IPS-15b (cell line): ENCODE measurements around the gene CALML4.

Source experiments
- H3K27me3 ChIP-seq: one replicate; pipeline ENCODE4 v1.6.1; 2013; ENCODE audit warnings: low read length; ENCODE audit not compliant: control insufficient read depth, insufficient read depth
- H3K36me3 ChIP-seq: one replicate; pipeline ENCODE4 v1.6.1; 2013; ENCODE audit warnings: low read length; ENCODE audit not compliant: control insufficient read depth, insufficient read depth
- H3K4me1 ChIP-seq: one replicate; pipeline ENCODE4 v1.6.1; 2013; ENCODE audit warnings: mild to moderate bottlenecking, low read length; ENCODE audit not compliant: control insufficient read depth, insufficient read depth
- H3K4me3 ChIP-seq: one replicate; pipeline ENCODE4 v1.5.1; 2013; ENCODE audit warnings: low read depth, low read length
- H3K9ac ChIP-seq: one replicate; pipeline ENCODE4 v1.6.1; 2013; ENCODE audit warnings: low read depth, mild to moderate bottlenecking, low read length
- H3K9me3 ChIP-seq: one replicate; pipeline ENCODE4 v1.6.1; 2013; ENCODE audit warnings: mild to moderate bottlenecking, low read length; ENCODE audit not compliant: control insufficient read depth, insufficient read depth

Gene CALML4

DNA sequence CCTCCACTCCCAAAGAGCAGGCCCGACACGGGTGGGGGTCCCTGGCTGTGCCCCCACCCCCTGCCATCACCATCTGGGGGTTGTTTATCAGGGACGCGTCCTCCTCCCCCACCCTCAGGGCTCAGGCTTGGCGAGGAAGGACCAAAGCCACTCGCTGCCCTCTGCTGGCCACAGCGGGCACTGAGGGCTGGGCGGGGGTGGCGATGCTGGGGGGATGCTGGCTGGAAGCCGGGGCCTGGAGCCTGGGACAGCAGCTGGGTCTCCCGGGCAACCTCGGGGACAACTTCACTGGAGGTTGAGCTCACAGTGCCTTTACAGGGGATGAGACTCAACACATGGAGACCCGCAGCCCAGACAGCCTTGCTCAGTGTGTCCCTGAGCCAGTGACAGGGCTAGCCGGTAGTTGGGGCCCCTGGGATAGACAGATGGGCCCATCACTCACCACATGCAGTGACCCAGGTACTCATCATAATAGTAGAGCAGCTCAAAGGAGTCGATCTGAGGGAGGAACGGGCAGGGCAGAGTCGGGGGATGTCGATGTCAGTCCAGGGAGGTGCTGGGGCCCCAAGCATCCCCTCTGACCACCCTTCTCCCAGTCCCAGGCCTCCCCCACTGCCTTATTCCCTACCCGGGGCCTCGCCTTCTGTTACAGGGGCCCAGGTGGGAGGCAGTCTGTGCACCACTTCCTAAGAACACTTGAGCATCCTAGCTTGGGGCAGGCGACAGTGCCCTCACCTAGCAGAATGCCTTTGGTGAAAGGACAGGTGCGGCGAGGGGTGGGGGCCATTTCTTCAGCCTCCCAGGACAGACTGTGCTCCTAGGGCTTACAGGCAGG, 5.9 kb upstream of the CALML4 start:
- Histone ChIP-seq H3K4me1 (peaks cover 8% of the 10 kb centered on the region), H3K36me3 (peaks cover 11% of the 10 kb centered on the region), H3K27me3 (no peaks in the 10 kb centered on the region), H3K4me3 (no peak overlapping the region), H3K9me3 (no peaks in the 10 kb centered on the region), H3K9ac (no peak overlapping the region)

DNA sequence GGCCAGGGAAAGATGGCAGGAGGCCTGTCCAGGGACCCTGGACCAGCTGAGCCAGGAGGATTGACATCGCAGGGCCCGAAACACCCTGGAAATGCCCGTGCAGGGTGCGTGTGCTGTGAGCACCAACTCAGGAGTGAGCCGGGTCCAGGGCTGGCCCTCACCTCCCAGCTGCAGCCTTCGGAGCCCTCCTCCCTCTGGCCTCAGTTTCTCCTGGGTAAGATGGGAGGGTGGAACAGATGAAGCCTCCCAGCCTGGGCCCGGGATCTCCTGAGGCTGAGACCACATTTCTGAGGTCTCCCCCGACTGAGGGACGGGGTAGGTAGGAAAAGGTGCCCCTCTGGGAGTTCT, 5.3 kb upstream of the CALML4 start:
- H3K4me1 ChIP-seq: peaks cover 8% of the 10 kb centered on the region

DNA sequence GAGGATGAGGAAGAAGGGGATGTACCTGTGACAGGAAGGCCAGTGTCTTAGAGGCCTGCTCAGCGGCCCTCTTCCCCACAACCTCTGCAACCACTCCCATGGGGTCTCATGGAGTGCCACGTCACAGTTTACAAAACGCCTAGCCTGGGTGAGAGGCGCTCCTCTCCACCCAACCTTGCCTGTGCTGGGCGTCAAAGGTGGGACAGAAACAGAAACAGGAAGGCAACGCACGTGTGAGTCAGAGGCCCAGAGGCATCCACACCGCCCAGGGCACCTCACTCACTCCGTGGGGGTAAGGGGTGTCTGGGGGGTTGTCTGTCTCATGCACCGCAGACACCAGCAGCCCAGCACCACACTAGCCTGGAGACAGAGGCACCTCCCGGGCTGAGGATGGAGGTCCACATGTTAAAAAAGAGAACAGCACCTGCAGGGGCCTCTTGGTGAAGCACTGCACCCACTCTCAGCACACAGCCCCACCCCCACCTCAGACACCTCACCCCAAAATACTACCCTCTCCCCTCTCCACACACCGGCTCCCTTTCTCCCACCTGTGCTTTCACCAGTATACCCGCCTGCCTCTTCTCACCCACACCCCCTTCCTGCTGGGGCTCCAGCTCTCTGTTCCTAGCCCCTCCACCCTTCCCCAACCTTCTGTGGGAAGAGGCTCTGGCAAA, 4.7 kb upstream of the CALML4 start:
- H3K9ac ChIP-seq: peak overlapping the region; percentile 24
- H3K36me3 ChIP-seq: peaks cover 11% of the 10 kb centered on the region
- peaks cover 11% of the 10 kb centered on the region for H3K4me1 ChIP-seq

More for the DNA sequence above, 5.3 kb upstream of the CALML4 start:
- H3K9ac ChIP-seq: peak overlapping the region; percentile 24
- peaks cover 11% of the 10 kb centered on the region for H3K36me3 ChIP-seq
- H3K9me3 ChIP-seq: no peaks in the 10 kb centered on the region
- no peaks in the 10 kb centered on the region for H3K27me3 ChIP-seq
- H3K4me3 ChIP-seq: no peak overlapping the region

DNA sequence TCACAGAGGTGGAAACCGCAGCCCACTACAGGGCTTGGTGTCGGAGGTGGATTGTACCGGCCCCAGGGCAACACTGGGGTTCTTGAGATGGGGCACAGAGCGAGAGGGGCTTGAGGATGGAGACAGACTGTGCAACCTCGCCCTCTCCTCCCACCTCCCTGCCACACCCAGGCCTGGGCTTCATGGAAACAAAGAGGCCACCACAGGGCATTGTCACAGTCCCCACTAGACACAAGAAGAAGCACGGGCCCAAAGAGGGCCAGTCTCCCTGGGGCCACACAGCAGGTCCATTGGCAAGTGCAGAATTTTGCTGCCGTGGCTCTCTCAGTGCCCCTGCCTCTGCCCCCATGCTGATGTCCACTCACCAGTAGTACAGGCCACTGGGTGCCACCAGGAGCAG, 4.1 kb upstream of the CALML4 start:
- H3K4me1 ChIP-seq: peaks cover 11% of the 10 kb centered on the region
- H3K9ac ChIP-seq: no peak overlapping the region
- no peaks in the 10 kb centered on the region for H3K9me3 ChIP-seq
- H3K36me3 ChIP-seq: peaks cover 9% of the 10 kb centered on the region
- no peak overlapping the region for H3K4me3 ChIP-seq
- no peaks in the 10 kb centered on the region for H3K27me3 ChIP-seq

More for the DNA sequence above, 4.7 kb upstream of the CALML4 start:
- Histone ChIP-seq H3K27me3 (no peaks in the 10 kb centered on the region), H3K9me3 (no peaks in the 10 kb centered on the region), H3K4me3 (no peak overlapping the region)

DNA sequence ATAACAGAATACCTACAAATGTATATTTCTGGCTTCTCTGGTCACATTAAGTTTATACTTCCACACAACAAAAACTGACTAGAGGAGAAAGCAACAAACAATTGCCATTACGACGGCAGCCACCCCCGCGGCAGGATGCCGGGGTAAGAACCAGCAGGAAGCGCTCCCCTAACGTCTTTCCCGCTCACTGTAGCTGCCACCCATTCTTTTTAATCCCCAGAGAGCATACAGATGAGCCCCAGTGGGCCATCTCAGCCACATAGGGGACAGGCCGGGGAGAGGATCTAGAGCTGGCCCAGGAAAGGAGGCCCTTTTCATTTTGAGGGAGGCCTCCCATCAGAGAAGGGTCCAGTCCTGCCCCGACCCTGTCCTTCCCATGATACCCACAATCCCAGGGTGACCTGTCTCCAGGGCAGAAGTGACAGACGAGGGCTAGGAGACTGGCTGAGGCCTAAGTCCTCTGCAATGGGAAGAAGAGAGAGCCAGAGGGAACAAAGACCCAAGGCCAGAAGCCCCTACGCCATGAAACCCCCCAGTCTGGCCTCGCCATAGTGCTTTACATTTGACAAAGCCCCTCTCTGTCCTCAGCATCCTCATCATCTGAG, 3.6 kb upstream of the CALML4 start:
- no peaks in the 10 kb centered on the region for H3K9me3 ChIP-seq
- H3K4me1 ChIP-seq: peaks cover 11% of the 10 kb centered on the region
- no peak overlapping the region for H3K4me3 ChIP-seq
- H3K36me3 ChIP-seq: peaks cover 6% of the 10 kb centered on the region
- H3K27me3 ChIP-seq: no peaks in the 10 kb centered on the region
- no peak overlapping the region for H3K9ac ChIP-seq

DNA sequence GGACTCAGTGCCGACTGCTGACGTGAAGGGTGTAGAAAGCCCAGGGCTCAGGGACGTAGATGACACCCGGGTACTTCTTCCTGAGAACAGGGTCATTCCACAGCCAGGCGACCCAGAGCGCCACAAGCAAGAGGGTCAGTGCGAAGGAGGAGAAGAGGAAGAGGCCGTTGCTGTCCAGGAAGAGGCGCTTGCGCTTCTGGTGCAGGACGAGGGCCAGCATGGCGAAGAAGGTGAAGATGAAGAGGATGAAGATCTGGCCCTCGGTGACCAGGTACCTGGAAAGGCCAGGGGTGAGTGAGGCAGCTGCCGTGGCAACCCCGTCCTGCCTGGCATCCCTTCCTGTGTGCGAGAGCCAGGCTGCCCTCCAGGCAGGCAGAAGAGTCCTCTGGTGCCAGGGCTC, 3.0 kb upstream of the CALML4 start:
- no peak overlapping the region for H3K4me3 ChIP-seq
- no peaks in the 10 kb centered on the region for H3K9me3 ChIP-seq
- H3K36me3 ChIP-seq: peaks cover 6% of the 10 kb centered on the region
- no peaks in the 10 kb centered on the region for H3K27me3 ChIP-seq
- H3K9ac ChIP-seq: no peak overlapping the region
- H3K4me1 ChIP-seq: peaks cover 11% of the 10 kb centered on the region

DNA sequence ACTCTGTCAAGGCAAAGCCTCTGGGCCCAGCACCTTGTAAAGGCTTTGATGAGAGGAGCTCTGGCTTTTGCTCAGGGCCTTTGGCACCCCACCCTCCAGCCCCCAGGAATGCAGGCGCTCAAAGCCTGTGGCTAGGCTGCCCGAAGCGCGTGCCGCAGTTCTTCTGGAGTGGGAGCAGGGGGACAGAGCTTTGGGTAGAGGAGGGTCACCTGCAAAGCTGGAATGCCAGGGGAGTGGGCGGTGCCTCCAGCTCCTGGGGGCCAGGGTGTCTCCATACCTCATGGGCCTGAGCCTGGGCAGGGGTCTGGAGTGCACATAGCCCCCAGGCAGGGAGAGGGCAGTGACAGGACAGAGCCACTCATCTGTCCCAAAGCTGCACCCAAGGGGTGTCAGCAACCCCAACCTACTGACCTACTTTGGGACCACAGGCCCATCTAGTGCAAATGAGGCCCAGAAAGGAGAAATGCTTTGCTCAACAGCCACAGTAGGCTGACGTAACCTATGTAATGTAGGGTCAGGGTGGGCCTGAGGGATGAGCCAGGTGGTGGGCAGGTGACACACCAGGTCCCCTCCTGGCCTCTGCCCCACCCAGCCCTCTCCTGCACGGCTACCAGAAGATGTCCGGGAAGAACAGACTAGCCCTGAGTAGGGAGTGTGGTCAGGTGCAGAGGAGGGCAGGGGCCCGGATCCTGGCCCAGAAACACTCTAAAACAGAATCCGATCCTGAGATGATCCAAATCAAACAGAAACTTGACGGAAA, 2.2 kb upstream of the CALML4 start:
- no peaks in the 10 kb centered on the region for H3K9me3 ChIP-seq
- no peak overlapping the region for H3K4me3 ChIP-seq
- H3K36me3 ChIP-seq: peaks cover 6% of the 10 kb centered on the region
- H3K27me3 ChIP-seq: no peaks in the 10 kb centered on the region
- H3K9ac ChIP-seq: peak overlapping the region; percentile 47
- peaks cover 11% of the 10 kb centered on the region for H3K4me1 ChIP-seq

DNA sequence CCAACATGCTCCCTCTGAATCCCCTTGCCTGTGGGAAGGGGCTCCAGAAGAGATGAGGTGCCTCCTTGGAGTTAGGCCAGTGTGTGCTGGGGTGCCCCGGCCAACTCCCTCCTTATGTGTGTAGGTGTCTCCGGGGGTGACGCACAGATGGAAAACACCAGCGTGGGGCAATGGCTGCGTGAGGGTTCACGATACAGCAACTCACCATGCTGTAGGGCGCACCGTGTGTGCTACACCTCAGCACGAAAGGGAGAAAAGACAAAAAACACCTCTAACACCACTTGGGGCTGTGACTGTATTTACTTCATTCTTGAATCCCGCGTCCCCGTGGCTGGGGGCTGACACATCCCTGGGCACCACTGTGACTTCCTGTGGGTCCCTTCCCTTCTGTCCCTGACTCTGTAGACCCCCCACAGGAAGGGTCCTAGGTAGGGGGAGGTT, 1.6 kb upstream of the CALML4 start:
- H3K27me3 ChIP-seq: no peaks in the 10 kb centered on the region
- H3K9me3 ChIP-seq: no peaks in the 10 kb centered on the region
- H3K36me3 ChIP-seq: peaks cover 6% of the 10 kb centered on the region
- H3K4me3 ChIP-seq: no peak overlapping the region
- H3K4me1 ChIP-seq: peaks cover 13% of the 10 kb centered on the region
- no peak overlapping the region for H3K9ac ChIP-seq

DNA sequence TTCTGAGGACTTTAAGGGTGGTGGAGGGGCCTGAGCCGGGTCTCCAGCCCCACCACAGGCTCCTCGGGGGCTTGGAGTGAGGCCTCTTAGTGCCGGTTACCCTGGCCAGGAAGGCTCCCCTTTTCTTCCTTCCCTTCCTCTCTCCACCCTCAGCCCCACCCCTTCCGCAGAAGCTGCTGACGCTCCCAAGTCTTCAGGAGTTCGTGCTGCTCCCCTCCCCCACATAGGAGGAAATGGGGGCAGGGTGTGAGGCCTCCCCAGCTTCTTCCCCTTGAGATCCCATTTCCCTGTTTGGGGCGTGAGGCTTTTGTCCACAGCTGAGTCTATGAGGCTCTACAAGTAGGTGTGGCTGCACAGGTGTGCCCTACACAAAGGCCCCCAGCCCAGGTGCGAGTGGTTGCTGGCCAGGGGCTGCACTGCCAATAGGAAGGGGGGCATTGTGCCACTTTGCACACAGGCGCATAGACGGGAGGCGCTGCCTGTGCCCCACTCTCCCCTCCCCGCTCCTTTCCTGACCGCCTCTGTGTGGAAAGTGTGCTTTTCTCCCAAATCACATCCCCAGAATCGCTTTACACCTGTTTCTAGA, 915 bp upstream of the CALML4 start:
- Histone ChIP-seq H3K9ac (no peak overlapping the region), H3K9me3 (no peaks in the 10 kb centered on the region), H3K27me3 (no peaks in the 10 kb centered on the region), H3K4me3 (no peak overlapping the region), H3K4me1 (peaks cover 18% of the 10 kb centered on the region), H3K36me3 (peaks cover 6% of the 10 kb centered on the region)

DNA sequence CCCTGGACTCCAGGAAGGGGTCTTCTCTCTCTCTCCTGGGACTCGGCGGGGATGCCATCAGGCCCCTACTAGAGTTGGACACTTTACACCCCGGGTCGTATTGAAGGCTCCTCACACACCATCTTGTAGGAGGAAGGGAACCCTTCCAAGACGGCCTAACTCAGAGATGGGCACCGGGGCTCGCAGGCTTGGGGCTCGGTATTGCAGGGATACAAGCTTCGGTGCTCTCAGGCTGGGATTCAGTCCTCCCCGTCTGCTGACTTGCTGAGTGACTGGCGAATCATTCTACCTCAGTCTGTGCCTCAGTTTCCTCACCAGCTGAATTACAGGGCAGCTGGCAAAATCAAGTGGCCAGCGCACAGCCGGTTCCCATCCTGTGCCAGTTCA, 419 bp upstream of the CALML4 start:
- peaks cover 19% of the 10 kb centered on the region for H3K4me1 ChIP-seq

DNA sequence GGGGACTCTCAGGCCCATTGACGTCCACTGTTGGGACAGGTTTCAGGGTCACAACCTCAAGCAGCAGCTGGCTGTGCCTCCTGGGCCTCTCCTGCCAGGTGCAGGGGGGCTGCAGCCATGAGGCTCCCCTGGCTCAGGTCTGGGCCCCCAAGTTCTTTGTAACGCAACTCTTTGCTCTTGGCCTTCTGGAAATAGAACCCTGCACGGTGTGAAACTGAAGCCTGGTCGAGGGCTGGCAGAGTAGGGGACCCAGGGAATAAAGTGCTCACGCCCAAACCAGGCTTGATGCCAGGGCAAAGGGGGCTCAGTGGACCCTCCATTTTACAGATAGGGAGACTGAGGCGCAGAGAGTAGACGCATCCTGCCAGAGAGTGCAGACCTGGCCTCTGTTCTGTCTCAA, 771 bp downstream of the CALML4 start:
- Histone ChIP-seq H3K4me1 (peaks cover 20% of the 10 kb centered on the region), H3K4me3 (no peak overlapping the region), H3K27me3 (no peaks in the 10 kb centered on the region), H3K36me3 (peaks cover 6% of the 10 kb centered on the region), H3K9ac (no peak overlapping the region), H3K9me3 (no peaks in the 10 kb centered on the region)

More for the DNA sequence above, 419 bp upstream of the CALML4 start:
- H3K36me3 ChIP-seq: peaks cover 6% of the 10 kb centered on the region
- H3K9ac ChIP-seq: no peak overlapping the region
- H3K27me3 ChIP-seq: no peaks in the 10 kb centered on the region
- no peak overlapping the region for H3K4me3 ChIP-seq
- no peaks in the 10 kb centered on the region for H3K9me3 ChIP-seq
